ENCODE data around the gene GLIPR1L2.
A peak's percentile ranks its signal among the peaks of the same experiment; 100 is the strongest.

Gene GLIPR1L2

GRCh38 chr12:75476071-75476470 is 85.2 kb downstream of the GLIPR1L2 start:
- Histone ChIP-seq H3K27ac (ENCODE audit: low read length) (no peak overlapping the region), H3K27me3 (ENCODE audit: control insufficient read depth in 1 of 2, insufficient read depth in 2 of 2, low read length in 2 of 2) (no peaks in the 10 kb centered on the region), H3K9me3 (ENCODE audit: control insufficient read depth in 2 of 2, low read length in 2 of 2) (no peaks in the 10 kb centered on the region), H3K9ac (ENCODE audit: low read length in 2 of 2) (no peak overlapping the region), H3K36me3 (ENCODE audit: control insufficient read depth in 2 of 2, insufficient read depth in 2 of 2, low read length in 2 of 2) (no peaks in the 10 kb centered on the region), H3K4me1 (ENCODE audit: control insufficient read depth, insufficient read depth, low read length) (no peaks in the 10 kb centered on the region), H3K4me3 (ENCODE audit: low read length in 2 of 2) (no peak overlapping the region)

- no peaks in the 10 kb centered on the region for H3K36me3 ChIP-seq (ENCODE audit: control insufficient read depth in 2 of 2, insufficient read depth in 2 of 2, low read length in 2 of 2)
- H3K4me3 ChIP-seq (ENCODE audit: low read length in 2 of 2): no peak overlapping the region
- no peak overlapping the region for H3K9ac ChIP-seq (ENCODE audit: low read length in 2 of 2)
- no peaks in the 10 kb centered on the region for H3K27me3 ChIP-seq (ENCODE audit: control insufficient read depth in 1 of 2, insufficient read depth in 2 of 2, low read length in 2 of 2)
- H3K27ac ChIP-seq (ENCODE audit: low read length): no peak overlapping the region
- H3K9me3 ChIP-seq (ENCODE audit: control insufficient read depth in 2 of 2, low read length in 2 of 2): no peaks in the 10 kb centered on the region
- peaks cover 3% of the 10 kb centered on the region for H3K4me1 ChIP-seq (ENCODE audit: control insufficient read depth, insufficient read depth, low read length)
Observed at GRCh38 chr12:75477137-75477536, 86.2 kb downstream of the GLIPR1L2 start.

- H3K36me3 ChIP-seq (ENCODE audit: control insufficient read depth in 2 of 2, insufficient read depth in 2 of 2, low read length in 2 of 2): no peaks in the 10 kb centered on the region
- no peak overlapping the region for H3K4me3 ChIP-seq (ENCODE audit: low read length in 2 of 2)
- no peak overlapping the region for H3K9ac ChIP-seq (ENCODE audit: low read length in 2 of 2)
- H3K9me3 ChIP-seq (ENCODE audit: control insufficient read depth in 2 of 2, low read length in 2 of 2): no peaks in the 10 kb centered on the region
- no peaks in the 10 kb centered on the region for H3K27me3 ChIP-seq (ENCODE audit: control insufficient read depth in 1 of 2, insufficient read depth in 2 of 2, low read length in 2 of 2)
- H3K27ac ChIP-seq (ENCODE audit: low read length): no peak overlapping the region
- peaks cover 4% of the 10 kb centered on the region for H3K4me1 ChIP-seq (ENCODE audit: control insufficient read depth, insufficient read depth, low read length)
Observed at GRCh38 chr12:75478116-75478794, 87.4 kb downstream of the GLIPR1L2 start.

DNA sequence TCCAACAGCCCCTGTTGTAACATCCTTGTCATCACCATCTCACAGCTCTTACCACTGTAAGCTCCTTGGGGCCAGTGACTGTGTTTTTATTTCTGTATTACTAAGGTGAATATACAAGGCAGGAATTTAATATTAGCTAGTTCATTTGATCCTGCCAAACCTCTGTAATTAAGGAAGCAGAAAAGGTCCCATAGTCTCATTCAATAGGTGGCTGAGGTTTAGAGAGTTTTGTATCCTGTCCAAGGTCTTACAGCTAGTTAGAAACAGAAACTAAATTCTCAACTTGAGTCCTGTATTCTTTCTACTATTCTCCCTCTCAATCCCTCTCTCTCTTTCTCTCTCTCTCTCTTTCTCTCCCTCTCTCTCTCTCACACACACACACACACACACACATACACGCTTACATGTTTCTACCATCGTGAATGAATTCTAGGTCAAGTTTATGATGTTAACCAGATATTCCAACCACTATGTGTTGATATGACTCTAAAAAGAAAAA is 89.1 kb downstream of the GLIPR1L2 start:
- H3K27ac ChIP-seq (ENCODE audit: low read length): peak overlapping the region; percentile 70
- H3K9ac ChIP-seq (ENCODE audit: low read length in 2 of 2): peak overlapping the region; percentile 74 to 83
- H3K36me3 ChIP-seq (ENCODE audit: control insufficient read depth in 2 of 2, insufficient read depth in 2 of 2, low read length in 2 of 2): no peaks in the 10 kb centered on the region
- H3K9me3 ChIP-seq (ENCODE audit: control insufficient read depth in 2 of 2, low read length in 2 of 2): no peaks in the 10 kb centered on the region
- peak overlapping the region; percentile 63 to 81 for H3K4me3 ChIP-seq (ENCODE audit: low read length in 2 of 2)
- H3K27me3 ChIP-seq (ENCODE audit: control insufficient read depth in 1 of 2, insufficient read depth in 2 of 2, low read length in 2 of 2): no peaks in the 10 kb centered on the region
- H3K4me1 ChIP-seq (ENCODE audit: control insufficient read depth, insufficient read depth, low read length): peaks cover 14% of the 10 kb centered on the region

DNA sequence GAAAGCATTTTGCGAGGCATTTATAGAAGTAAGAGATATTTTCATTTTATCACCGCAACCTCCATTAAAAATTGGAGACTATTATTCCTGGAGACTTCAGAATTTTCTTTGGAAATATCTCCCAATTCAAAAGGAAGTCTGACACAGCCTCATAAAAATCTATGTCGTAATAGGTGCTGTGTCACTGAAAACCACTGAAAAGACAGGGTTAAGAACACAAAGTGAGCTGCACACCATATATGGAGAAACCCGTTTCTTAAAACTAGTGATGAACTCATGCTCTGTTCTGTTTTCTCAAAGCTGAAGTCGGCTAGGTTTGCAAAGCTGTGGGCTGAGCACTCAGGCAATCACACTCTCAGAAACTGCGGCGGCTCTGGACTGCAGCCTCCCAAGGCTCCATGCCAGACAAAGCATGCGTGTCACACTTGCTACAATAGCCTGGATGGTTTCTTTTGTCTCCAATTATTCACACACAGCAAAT is 89.6 kb downstream of the GLIPR1L2 start, which contains the start of gene GLIPR1:
GLIPR1 (plus strand) TSS at position 287 of the 481 bp plus-strand sequence; CDS start at position 413, 126 bp downstream.
- peak within 1 kb of the TSS; percentile 70 for H3K27ac ChIP-seq (ENCODE audit: low read length)
- H3K27me3 ChIP-seq (ENCODE audit: control insufficient read depth in 1 of 2, insufficient read depth in 2 of 2, low read length in 2 of 2): no peaks in the 10 kb centered on the region
- H3K4me3 ChIP-seq (ENCODE audit: low read length in 2 of 2): peak within 1 kb of the TSS; percentile 63 to 81
- H3K9ac ChIP-seq (ENCODE audit: low read length in 2 of 2): peak within 1 kb of the TSS; percentile 74 to 83
- no peaks in the 10 kb centered on the region for H3K36me3 ChIP-seq (ENCODE audit: control insufficient read depth in 2 of 2, insufficient read depth in 2 of 2, low read length in 2 of 2)
- H3K4me1 ChIP-seq (ENCODE audit: control insufficient read depth, insufficient read depth, low read length): peaks cover 14% of the 10 kb centered on the region
- no peaks in the 10 kb centered on the region for H3K9me3 ChIP-seq (ENCODE audit: control insufficient read depth in 2 of 2, low read length in 2 of 2)

- Histone ChIP-seq H3K9ac (ENCODE audit: low read length in 2 of 2) (peak overlapping the region; percentile 74 to 83), H3K9me3 (ENCODE audit: control insufficient read depth in 2 of 2, low read length in 2 of 2) (no peaks in the 10 kb centered on the region), H3K4me1 (ENCODE audit: control insufficient read depth, insufficient read depth, low read length) (peaks cover 14% of the 10 kb centered on the region), H3K27ac (ENCODE audit: low read length) (peak overlapping the region; percentile 70), H3K27me3 (ENCODE audit: control insufficient read depth in 1 of 2, insufficient read depth in 2 of 2, low read length in 2 of 2) (no peaks in the 10 kb centered on the region), H3K36me3 (ENCODE audit: control insufficient read depth in 2 of 2, insufficient read depth in 2 of 2, low read length in 2 of 2) (no peaks in the 10 kb centered on the region), H3K4me3 (ENCODE audit: low read length in 2 of 2) (peak overlapping the region; percentile 63 to 81)
Observed at GRCh38 chr12:75481013-75481705, 90.3 kb downstream of the GLIPR1L2 start.

DNA sequence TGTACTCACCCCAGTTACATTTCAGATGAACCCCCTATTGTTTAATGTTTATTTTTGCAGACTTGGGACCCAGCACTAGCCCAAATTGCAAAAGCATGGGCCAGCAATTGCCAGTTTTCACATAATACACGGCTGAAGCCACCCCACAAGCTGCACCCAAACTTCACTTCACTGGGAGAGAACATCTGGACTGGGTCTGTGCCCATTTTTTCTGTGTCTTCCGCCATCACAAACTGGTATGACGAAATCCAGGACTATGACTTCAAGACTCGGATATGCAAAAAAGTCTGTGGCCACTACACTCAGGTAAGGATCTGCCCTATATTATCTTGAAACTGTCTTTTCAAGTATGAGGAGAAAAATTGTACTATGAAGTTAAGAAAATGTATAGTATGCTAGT is 90.9 kb downstream of the GLIPR1L2 start:
- Histone ChIP-seq H3K9ac (ENCODE audit: low read length in 2 of 2) (peak overlapping the region; percentile 74 to 83), H3K4me3 (ENCODE audit: low read length in 2 of 2) (peak overlapping the region; percentile 63 to 81), H3K4me1 (ENCODE audit: control insufficient read depth, insufficient read depth, low read length) (peaks cover 14% of the 10 kb centered on the region), H3K36me3 (ENCODE audit: control insufficient read depth in 2 of 2, insufficient read depth in 2 of 2, low read length in 2 of 2) (no peaks in the 10 kb centered on the region), H3K27ac (ENCODE audit: low read length) (peak overlapping the region; percentile 12), H3K9me3 (ENCODE audit: control insufficient read depth in 2 of 2, low read length in 2 of 2) (no peaks in the 10 kb centered on the region), H3K27me3 (ENCODE audit: control insufficient read depth in 1 of 2, insufficient read depth in 2 of 2, low read length in 2 of 2) (no peaks in the 10 kb centered on the region)

Data from stomach smooth muscle (tissue), 2 donors.